Astrocyte (in vitro differentiated cells and primary cell): ENCODE results near the gene CRB2. TPM values are rescaled to one million over a fixed set of nuclear protein-coding genes. Genes with fewer than 3 reads are reported as not detected.

Experiments used
- DNase-seq: peaks from one replicate; pipeline ENCODE4 v3.0.0-alpha.2; 2010; ENCODE audit warnings: low read depth
- FAIRE-seq: peaks from 2 replicates; lab custom pipeline; 2011; peaks lifted over from hg19 to GRCh38; lab: Jason Lieb, UNC
- H2AFZ ChIP-seq: 2 replicates; pipeline ENCODE4 v1.6.0; 2012; ENCODE audit warnings: low read depth, low read length, inconsistent platforms
- H3K27ac ChIP-seq: 2 replicates; pipeline ENCODE4 v1.5.1; 2011; ENCODE audit warnings: low read depth, low read length, inconsistent platforms
- H3K27me3 ChIP-seq: 2 replicates; pipeline ENCODE4 v1.6.0; 2011; ENCODE audit warnings: low read length, inconsistent platforms; ENCODE audit not compliant: insufficient read depth
- H3K36me3 ChIP-seq: 2 replicates; pipeline ENCODE4 v1.5.1; 2011; ENCODE audit warnings: low read length, inconsistent platforms; ENCODE audit not compliant: insufficient read depth
- H3K4me1 ChIP-seq: 2 replicates; pipeline ENCODE4 v1.5.1; 2011; ENCODE audit warnings: low read length, inconsistent platforms; ENCODE audit not compliant: insufficient read depth
- H3K4me2 ChIP-seq: 2 replicates; pipeline ENCODE4 v1.6.0; 2012; ENCODE audit warnings: low read length, inconsistent platforms
- H3K4me3 ChIP-seq: 2 replicates; pipeline ENCODE4 v1.5.1; 2011; ENCODE audit warnings: low read depth, mild to moderate bottlenecking, low read length, inconsistent platforms; ENCODE audit not compliant: insufficient read depth
- H3K79me2 ChIP-seq: 2 replicates; pipeline ENCODE4 v1.6.0; 2012; ENCODE audit warnings: mild to moderate bottlenecking, low read length, inconsistent platforms; ENCODE audit not compliant: insufficient read depth
- H3K9ac ChIP-seq: 2 replicates; pipeline ENCODE4 v1.6.0; 2012; ENCODE audit warnings: mild to moderate bottlenecking, low read length, inconsistent platforms
- H3K9me3 ChIP-seq: 2 replicates; pipeline ENCODE4 v1.5.1; 2012; ENCODE audit warnings: low read depth, mild to moderate bottlenecking, low read length, inconsistent platforms; ENCODE audit not compliant: insufficient read depth
- H4K20me1 ChIP-seq: 2 replicates; pipeline ENCODE4 v1.6.0; 2012; ENCODE audit warnings: low read length, inconsistent platforms; ENCODE audit not compliant: insufficient read depth
- H3K27ac Mint-ChIP-seq: one replicate; pipeline ENCODE4 v1.8.0; 2021; ENCODE audit warnings: mild to moderate bottlenecking, mixed read lengths; ENCODE audit not compliant: unreplicated experiment
- H3K27me3 Mint-ChIP-seq: one replicate; pipeline ENCODE4 v1.8.0; 2021; ENCODE audit warnings: low read depth, mixed read lengths; ENCODE audit not compliant: unreplicated experiment
- H3K36me3 Mint-ChIP-seq: one replicate; pipeline ENCODE4 v1.8.0; 2021; ENCODE audit warnings: low read depth, mixed read lengths; ENCODE audit not compliant: unreplicated experiment
- H3K4me1 Mint-ChIP-seq: one replicate; pipeline ENCODE4 v1.8.0; 2021; ENCODE audit warnings: low read depth, mixed read lengths; ENCODE audit not compliant: unreplicated experiment
- H3K4me3 Mint-ChIP-seq: one replicate; pipeline ENCODE4 v1.8.0; 2021; ENCODE audit warnings: mild to moderate bottlenecking, moderate library complexity, mixed read lengths; ENCODE audit not compliant: unreplicated experiment
- H3K9me3 Mint-ChIP-seq: one replicate; pipeline ENCODE4 v1.8.0; 2021; ENCODE audit warnings: mild to moderate bottlenecking, mixed read lengths; ENCODE audit not compliant: unreplicated experiment
- EZH2 ChIP-seq: IDR thresholded peaks from 2 replicates; pipeline ENCODE4 v1.6.1; 2012; ENCODE audit warnings: mild to moderate bottlenecking, low read length, inconsistent platforms; ENCODE audit not compliant: insufficient read depth
- total RNA-seq: library from RNA; stranded (reverse); gene quantifications from 2 replicates; pipeline ENCODE4 v1.2.1, GENCODE V29; 2021
- TF ChIP-seq, protein P1 (sequence below): IDR thresholded peaks from 2 replicates; pipeline ENCODE4 v1.5.1; 2011; ENCODE audit warnings: low read depth, mild to moderate bottlenecking, inconsistent platforms, low read length, moderate library complexity; ENCODE audit not compliant: insufficient read depth

The CRB2 gene
- total RNA-seq, 1 donor from 2014 or later, result 2.4 TPM

DNA sequence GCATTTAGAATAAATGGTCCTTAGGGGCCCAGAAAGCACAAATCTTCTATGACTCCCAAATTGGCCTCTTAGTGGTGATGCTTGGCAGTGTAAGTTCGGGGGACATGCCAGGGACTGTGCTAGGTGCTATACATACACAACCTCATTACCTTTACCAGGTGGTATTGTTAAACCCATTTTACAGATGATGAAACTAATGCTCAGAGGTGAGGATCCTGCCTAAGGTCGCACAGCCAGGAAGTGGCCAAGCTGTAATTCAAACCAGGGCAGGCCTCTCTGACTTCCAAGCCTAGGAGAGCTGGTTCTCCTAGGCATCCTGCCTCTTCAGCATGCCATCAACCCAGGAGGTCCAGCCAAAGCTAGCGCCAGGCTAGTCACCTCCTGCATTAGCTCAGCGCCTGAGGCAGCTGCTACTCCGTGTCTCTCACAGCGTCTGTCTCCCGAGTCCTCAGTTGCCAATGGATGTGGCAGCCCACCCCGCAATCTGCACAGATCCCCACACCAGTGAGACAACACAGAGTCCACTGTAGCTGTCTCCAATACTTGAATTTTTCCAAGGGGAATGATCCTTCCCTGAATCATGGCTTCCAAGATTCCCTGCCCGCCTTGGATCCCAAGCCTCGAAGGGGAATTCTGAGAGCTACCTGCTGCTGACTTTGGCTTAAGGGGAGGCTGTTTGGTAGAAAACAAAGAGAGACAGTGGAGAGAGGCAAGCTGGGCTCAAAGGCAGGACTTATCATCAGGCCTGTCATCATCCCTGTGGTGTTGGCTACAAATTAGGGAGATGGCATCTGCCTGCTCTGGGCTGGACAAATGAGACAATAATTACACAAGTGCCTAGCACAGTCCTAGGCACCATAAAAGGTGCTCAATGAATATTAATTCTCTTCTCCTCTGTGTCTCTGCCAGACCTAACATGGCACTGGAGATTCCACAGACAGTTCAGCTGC is 52.6 kb downstream of the CRB2 start:
- no peak overlapping the region for H3K9ac ChIP-seq
- no peak overlapping the region for H2AFZ ChIP-seq
- Mint-ChIP-seq H3K4me1 (peaks cover 10% of the 10 kb centered on the region), H3K27ac (no peak overlapping the region), H3K27me3 (peaks cover 31% of the 10 kb centered on the region), H3K4me3 (no peak overlapping the region), H3K9me3 (no peaks in the 10 kb centered on the region), H3K36me3 (peaks cover 4% of the 10 kb centered on the region)
- no peak overlapping the region for H3K4me2 ChIP-seq
- no peak overlapping the region for H3K27ac ChIP-seq
- H3K4me3 ChIP-seq, result no peak overlapping the region
- H3K27me3 ChIP-seq, result peaks cover 2% of the 10 kb centered on the region
- no peaks in the 10 kb centered on the region for H3K36me3 ChIP-seq
- H4K20me1 ChIP-seq, result peaks cover 3% of the 10 kb centered on the region
- peaks cover 12% of the 10 kb centered on the region for H3K4me1 ChIP-seq
- DNase-seq, result no peak
- TF ChIP-seq EZH2, result no peak
- TF ChIP-seq, protein P1, sequence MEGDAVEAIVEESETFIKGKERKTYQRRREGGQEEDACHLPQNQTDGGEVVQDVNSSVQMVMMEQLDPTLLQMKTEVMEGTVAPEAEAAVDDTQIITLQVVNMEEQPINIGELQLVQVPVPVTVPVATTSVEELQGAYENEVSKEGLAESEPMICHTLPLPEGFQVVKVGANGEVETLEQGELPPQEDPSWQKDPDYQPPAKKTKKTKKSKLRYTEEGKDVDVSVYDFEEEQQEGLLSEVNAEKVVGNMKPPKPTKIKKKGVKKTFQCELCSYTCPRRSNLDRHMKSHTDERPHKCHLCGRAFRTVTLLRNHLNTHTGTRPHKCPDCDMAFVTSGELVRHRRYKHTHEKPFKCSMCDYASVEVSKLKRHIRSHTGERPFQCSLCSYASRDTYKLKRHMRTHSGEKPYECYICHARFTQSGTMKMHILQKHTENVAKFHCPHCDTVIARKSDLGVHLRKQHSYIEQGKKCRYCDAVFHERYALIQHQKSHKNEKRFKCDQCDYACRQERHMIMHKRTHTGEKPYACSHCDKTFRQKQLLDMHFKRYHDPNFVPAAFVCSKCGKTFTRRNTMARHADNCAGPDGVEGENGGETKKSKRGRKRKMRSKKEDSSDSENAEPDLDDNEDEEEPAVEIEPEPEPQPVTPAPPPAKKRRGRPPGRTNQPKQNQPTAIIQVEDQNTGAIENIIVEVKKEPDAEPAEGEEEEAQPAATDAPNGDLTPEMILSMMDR, result no peak
- H3K9me3 ChIP-seq, result no peaks in the 10 kb centered on the region
- no peaks in the 10 kb centered on the region for H3K79me2 ChIP-seq
- FAIRE-seq, result no peak

DNA sequence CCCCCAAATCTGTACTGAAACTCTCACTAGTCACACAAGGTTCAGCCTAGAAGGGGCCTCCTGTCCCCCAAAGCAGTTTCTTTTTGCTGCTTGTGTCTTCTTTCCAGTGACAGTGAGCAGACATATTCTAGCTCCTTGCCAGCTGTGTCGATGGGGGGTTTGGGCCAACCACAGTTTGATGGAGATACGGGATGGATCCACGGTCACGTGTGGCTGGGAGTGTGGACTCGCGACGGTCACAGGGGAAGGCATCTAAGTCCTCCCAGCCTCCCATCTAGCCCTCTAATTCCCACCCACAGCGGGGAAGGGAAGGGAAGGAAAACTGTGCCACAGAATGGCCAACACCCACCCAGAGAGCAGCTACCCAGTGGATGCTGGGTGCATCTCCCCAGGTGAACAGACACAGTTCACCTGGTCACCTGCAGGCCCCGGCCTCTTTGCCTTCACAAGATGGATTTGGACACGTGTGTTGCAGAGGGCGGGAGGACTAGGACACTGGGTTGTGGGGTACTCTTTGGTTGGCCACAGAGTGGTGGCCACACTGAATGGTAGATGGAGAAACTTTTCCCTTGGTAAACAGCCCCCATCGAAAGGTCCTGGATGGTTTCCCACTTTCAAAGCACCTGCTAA is 54.4 kb downstream of the CRB2 start:
- Mint-ChIP-seq H3K36me3 (peaks cover 7% of the 10 kb centered on the region), H3K4me1 (peaks cover 10% of the 10 kb centered on the region)

More for the DNA sequence above, 54.4 kb downstream of the CRB2 start:
- Histone ChIP-seq H3K79me2 (no peaks in the 10 kb centered on the region), H3K27ac (no peak overlapping the region), H4K20me1 (peaks cover 3% of the 10 kb centered on the region), H3K4me1 (peaks cover 12% of the 10 kb centered on the region), H3K9me3 (no peaks in the 10 kb centered on the region), H2AFZ (no peak overlapping the region), H3K27me3 (no peaks in the 10 kb centered on the region), H3K36me3 (no peaks in the 10 kb centered on the region), H3K4me2 (no peak overlapping the region), H3K4me3 (no peak overlapping the region), H3K9ac (no peak overlapping the region)
- H3K27ac Mint-ChIP-seq, result no peak overlapping the region
- no peak for TF ChIP-seq EZH2
- TF ChIP-seq, protein P1, result no peak
- FAIRE-seq (no peak), DNase-seq (no peak)
- H3K4me3 Mint-ChIP-seq, result no peak overlapping the region
- no peaks in the 10 kb centered on the region for H3K9me3 Mint-ChIP-seq
- H3K27me3 Mint-ChIP-seq, result peaks cover 39% of the 10 kb centered on the region
